ENCODE data around the gene RAB20.

The RAB20 gene

GRCh38 chr13:110500341-110500740 is 61.2 kb downstream of the RAB20 start:
- no peak for DNase-seq (ENCODE audit: low read depth in 1 of 2, low spot score in 1 of 2)
- no peaks in the 10 kb centered on the region for H3K27me3 ChIP-seq (ENCODE audit: insufficient read depth, poor library complexity, severe bottlenecking)
- no peak overlapping the region for H3K4me3 ChIP-seq (replicated peaks; ENCODE audit: insufficient read depth, low read length)
- TF ChIP-seq CTCF (IDR thresholded peaks at IDR 0.05; ENCODE audit: insufficient read depth, low read length) (no peak), GABPA (IDR thresholded peaks at IDR 0.05; ENCODE audit: low read depth) (no peak), REST (IDR thresholded peaks at IDR 0.05; ENCODE audit: insufficient replicate concordance, low read depth) (no peak), POLR2AphosphoS5 (IDR thresholded peaks at IDR 0.05; ENCODE audit: low read depth) (no peak), SPI1 (IDR thresholded peaks at IDR 0.05; ENCODE audit: borderline replicate concordance, low read depth) (no peak)
- H3K27ac ChIP-seq (replicated peaks): no peak overlapping the region

- no peak overlapping the region for H3K4me3 ChIP-seq (replicated peaks; ENCODE audit: insufficient read depth, low read length)
- H3K27ac ChIP-seq (replicated peaks): no peak overlapping the region
- TF ChIP-seq REST (IDR thresholded peaks at IDR 0.05; ENCODE audit: insufficient replicate concordance, low read depth): no peak
- no peak for TF ChIP-seq CTCF (IDR thresholded peaks at IDR 0.05; ENCODE audit: insufficient read depth, low read length)
- no peak for TF ChIP-seq SPI1 (IDR thresholded peaks at IDR 0.05; ENCODE audit: borderline replicate concordance, low read depth)
- TF ChIP-seq POLR2AphosphoS5 (IDR thresholded peaks at IDR 0.05; ENCODE audit: low read depth): no peak
- no peak for TF ChIP-seq GABPA (IDR thresholded peaks at IDR 0.05; ENCODE audit: low read depth)
- no peaks in the 10 kb centered on the region for H3K27me3 ChIP-seq (ENCODE audit: insufficient read depth, poor library complexity, severe bottlenecking)
- DNase-seq (ENCODE audit: low read depth in 1 of 2, low spot score in 1 of 2): no peak
These were observed 61.8 kb downstream of the RAB20 start for GRCh38 chr13:110499621-110500281.

- Histone ChIP-seq H3K27ac (replicated peaks) (no peak overlapping the region), H3K4me3 (replicated peaks; ENCODE audit: insufficient read depth, low read length) (no peak overlapping the region), H3K27me3 (ENCODE audit: insufficient read depth, poor library complexity, severe bottlenecking) (no peaks in the 10 kb centered on the region)
- DNase-seq (ENCODE audit: low read depth in 1 of 2, low spot score in 1 of 2): no peak
- no peak for TF ChIP-seq SPI1 (IDR thresholded peaks at IDR 0.05; ENCODE audit: borderline replicate concordance, low read depth)
- TF ChIP-seq REST (IDR thresholded peaks at IDR 0.05; ENCODE audit: insufficient replicate concordance, low read depth): no peak
- no peak for TF ChIP-seq POLR2AphosphoS5 (IDR thresholded peaks at IDR 0.05; ENCODE audit: low read depth)
- no peak for TF ChIP-seq CTCF (IDR thresholded peaks at IDR 0.05; ENCODE audit: insufficient read depth, low read length)
- no peak for TF ChIP-seq GABPA (IDR thresholded peaks at IDR 0.05; ENCODE audit: low read depth)
These were observed 62.8 kb downstream of the RAB20 start for GRCh38 chr13:110498765-110499164.
